ENCODE measurements around the gene ZNF408.

Gene ZNF408

DNA sequence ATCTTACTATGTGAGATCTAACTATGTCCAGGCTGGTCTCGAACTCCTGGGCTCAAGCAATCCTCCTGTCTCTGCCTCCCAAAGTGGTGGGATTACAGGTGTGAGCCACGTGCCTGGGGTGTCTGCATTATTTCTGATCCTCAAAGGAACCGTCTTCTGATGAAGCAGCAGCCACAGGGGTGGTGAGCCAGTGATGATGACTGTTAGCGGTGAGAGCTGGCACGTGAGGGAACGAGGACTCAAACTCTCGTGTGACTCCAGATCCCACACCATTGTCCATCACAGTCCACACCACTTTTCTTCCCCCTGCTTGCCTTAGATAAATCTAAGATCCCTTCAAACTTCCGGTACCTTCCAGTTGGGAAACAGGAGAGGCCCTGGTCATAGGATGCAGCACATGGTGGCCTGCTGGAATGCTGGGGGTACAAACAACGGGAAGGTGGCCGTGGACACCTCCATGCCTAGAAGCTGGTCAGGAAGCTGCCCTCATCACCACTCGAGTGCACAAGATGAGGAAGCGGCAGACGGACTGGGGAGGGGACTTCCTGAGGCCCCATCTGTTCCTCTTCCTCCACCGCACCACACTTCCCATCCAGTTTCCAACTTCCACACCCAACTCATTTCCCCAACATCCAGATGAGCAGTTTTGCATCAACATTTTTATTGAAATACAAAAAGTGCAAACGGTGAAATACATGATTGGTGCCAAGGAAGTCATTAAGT, 24.2 kb upstream of the ZNF408 start:
- DNase-seq, result no peak

- no peak for DNase-seq
These were observed 23.7 kb upstream of the ZNF408 start for GRCh38 chr11:46677169-46677568.

- DNase-seq, result no peak
These were observed 22.7 kb upstream of the ZNF408 start for GRCh38 chr11:46677991-46678740.

DNA sequence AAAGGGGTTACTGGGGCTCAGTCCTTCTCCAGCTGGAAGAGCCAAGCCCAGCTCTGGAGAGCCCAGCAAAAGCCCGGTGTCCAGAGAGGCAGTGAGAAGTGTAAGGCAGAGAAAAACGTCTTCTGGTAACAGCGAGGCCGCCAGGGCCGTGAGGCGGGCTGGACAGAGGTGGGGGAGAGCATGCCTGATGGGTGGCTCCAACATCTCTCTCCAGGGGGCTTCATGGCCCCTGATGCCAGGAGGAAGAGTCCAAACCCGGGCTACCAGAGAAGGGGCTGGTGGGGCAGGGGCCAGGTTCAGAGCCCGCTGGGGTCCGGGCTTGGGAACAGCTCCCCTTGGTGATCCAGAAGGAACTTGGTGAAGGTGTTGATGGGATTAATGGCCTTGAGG, 22.1 kb upstream of the ZNF408 start:
- DNase-seq, result no peak

DNA sequence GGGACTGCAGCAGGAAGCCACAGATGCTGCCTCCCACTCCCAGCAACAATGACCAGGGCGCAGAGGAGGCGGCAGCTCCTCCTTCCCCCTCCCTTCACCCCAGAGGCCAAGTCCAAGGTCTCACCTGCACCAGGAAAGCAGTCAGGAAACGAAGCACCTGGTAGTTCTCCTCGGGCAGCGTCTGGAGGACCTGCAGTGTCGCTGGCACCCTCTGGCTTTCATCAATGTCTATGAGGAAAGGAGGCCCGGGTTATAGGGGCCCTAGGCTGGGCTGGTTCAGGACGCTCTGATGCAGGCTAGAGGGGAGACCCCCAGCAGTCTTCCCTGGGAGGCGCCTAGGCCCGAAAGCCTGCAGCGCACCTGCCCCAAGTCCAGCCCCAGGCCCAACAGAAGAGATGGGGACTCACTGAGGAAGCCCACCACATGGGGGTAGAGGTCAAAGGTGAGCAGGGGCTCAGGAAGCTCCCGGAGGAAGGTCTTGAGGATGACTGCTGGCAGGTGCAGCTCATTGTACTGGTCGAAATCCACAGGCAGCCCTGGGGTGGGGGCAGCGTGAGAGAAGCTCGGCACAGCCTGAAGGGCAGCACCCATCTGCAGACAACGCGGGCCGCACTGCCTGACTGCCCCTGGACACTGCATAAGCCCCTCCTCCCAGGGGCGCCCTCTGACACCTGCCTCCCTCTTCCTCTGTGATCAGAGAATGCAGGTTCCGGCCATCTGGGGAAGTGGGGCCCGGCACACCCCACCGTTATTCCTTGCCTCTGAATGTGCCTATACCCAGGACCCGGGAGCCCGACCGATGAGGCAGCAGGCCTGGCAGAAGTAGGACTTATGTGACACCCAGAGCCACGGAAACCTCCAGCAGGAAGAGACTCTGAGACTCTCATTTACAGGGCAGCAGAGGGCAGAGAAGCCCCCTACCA, 21.3 kb upstream of the ZNF408 start:
- no peak for DNase-seq

- DNase-seq, result no peak
These were observed 20.6 kb upstream of the ZNF408 start for GRCh38 chr11:46680164-46680760.

- no peak for DNase-seq
These were observed 20.0 kb upstream of the ZNF408 start for GRCh38 chr11:46680815-46681214.

- DNase-seq, result no peak
These were observed 19.0 kb upstream of the ZNF408 start for GRCh38 chr11:46681814-46682213.

DNA sequence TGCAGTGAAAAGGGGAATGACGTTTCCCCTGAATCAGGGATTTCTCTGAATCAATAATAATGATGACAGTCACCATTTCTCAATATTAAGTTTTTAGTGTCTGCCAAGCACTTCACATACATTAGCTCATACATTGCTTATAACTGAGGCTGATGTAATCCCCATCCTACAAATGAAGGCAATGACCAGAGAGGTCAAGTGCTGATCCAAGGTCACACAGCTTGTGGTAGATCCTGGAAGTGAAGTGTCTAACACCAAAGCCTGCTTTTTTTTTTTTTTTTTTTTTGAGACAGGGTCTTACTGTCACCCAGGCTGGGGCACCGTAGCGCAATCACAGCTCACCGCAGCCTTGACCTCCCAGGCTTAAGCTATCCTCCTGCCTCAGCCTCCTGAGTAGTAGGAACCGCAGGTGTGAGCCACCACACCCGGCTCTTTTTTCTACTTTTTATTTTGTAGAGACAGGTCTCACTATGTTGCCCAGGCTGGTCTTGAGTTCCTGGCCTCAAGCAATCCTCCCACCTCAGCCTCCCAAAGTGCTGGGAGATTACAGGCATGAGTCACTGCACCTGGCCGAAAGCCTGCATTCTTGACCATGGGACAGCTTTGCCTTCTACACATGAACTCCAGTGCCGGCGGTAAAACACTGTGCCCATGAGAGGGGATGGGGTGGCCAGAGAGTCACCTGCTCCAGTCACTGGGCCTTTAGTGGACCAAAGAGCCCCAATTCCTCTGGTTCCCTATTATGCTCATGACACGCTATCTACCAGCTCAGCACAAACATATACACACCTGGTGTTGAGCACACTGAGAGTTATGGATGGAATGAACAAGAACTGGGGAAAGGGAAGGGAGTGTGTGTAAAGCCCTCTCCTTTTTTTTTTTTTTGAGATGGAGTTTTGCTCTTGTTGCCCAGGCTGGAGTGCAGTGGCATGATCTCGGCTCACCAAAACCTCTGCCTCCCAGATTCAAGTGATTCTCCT, 17.8 kb upstream of the ZNF408 start:
- DNase-seq, result no peak

DNA sequence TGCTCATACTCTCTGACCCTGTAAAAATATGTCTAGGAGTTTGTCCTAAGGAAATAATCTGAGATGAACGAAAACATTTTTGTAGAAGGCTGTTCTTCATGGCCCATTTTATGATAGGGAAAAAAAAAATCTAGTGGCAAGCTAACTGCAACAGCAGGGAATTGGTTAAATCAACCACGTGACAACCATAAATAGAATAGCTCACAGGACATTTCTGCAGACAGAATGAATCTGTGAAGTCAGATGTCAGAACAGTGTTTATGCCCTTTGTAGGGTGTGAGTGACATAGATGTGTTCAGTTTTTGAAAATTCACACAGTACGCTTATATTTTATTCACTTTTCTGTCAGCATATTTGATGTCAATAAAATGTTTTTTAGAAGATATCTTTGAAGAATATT, 16.5 kb upstream of the ZNF408 start:
- DNase-seq, result no peak

GRCh38 chr11:46686886-46687795, 13.7 kb upstream of the ZNF408 start:
- DNase-seq, result no peak

GRCh38 chr11:46690702-46691101, 10.1 kb upstream of the ZNF408 start:
- DNase-seq, result no peak

GRCh38 chr11:46692450-46692849, 8.4 kb upstream of the ZNF408 start:
- DNase-seq, result no peak

DNA sequence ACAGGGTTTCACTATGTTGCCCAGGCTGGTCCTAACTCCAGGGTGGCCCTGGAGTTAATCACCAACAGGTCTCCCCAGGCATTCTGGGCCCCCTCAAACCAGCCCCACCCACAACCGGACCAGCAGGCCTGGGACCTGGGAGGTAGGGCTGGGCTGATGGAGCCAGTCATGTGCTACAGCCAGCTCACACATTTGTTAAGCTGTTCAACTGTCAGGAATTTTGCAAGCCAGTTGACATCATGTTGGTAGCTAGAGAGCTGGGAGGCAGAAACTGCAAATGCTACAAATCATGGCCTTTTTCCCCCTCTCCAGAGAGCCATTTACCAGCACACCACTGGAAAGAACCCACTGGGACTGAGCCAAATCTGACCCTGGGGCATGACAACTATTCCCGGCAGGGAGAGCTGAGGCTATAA, 7.2 kb upstream of the ZNF408 start:
- no peak for DNase-seq

- no peak for DNase-seq
These were observed 6.8 kb upstream of the ZNF408 start for GRCh38 chr11:46694072-46694471.

GRCh38 chr11:46694607-46695006, 6.2 kb upstream of the ZNF408 start:
- DNase-seq, result no peak

GRCh38 chr11:46695345-46696211, 5.3 kb upstream of the ZNF408 start:
- no peak for DNase-seq

GRCh38 chr11:46696212-46696558, 4.6 kb upstream of the ZNF408 start:
- DNase-seq, result no peak

GRCh38 chr11:46697303-46697702, 3.5 kb upstream of the ZNF408 start:
- no peak for DNase-seq

DNA sequence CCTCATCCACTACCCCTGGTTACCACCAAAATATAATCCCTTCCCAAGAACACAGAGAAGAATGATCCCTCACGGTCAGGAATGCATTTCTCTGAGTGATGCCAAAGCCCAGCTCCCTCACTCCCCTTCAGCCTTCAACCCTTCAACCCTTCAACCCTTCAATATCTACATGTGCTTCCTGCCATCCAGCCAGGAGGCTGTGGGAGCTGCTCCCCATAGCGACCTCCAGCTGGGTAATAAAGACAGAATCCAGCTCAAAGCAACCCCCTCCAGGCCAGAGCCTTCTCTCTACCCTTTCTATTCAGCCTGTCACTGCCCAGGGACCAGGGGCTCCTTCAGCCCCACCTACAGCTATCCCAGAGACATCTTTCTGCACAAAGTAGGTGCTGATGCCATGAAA, 3.1 kb upstream of the ZNF408 start:
- DNase-seq, result no peak

All from activated effector memory CD4-positive, alpha-beta T cell treated with Interleukin-2 at 50 U/mL for 16 hours (primary cell).